ENCODE data around the gene IQCE.

- TF ChIP-seq POLR2A (IDR thresholded peaks at IDR 0.05; ENCODE audit: low read length) (no peak), GATA1 (IDR thresholded peaks at IDR 0.05; ENCODE audit: low read depth, low read length) (no peak)
These were observed 82.9 kb downstream of the IQCE start for GRCh38 chr7:2641406-2642393.

Measured in erythroblast (primary cell).